Endothelial cell of umbilical vein (primary cell): ENCODE measurements around the gene UGT1A7. TPM values are rescaled to one million over a fixed set of nuclear protein-coding genes. Genes with fewer than 3 reads are reported as not detected.

Source experiments
- BruUV-seq: library from RNA; stranded (reverse); fragments of 400-500 nt; replicated peaks from 2 replicates; lab custom pipeline; 2021; lab: Mats Ljungman, UMichigan
- CTCF ChIA-PET: fragments of 300-600, 350-600 bp; sonication (Branson Sonifier 250); formaldehyde crosslinking; loops from one replicate; lab custom pipeline; 2021; ENCODE audit warnings: antibody characterized with exemption, inconsistent platforms; lab: Charles Lee
- POLR2A ChIA-PET: fragments of 300-600, 350-600 bp; sonication (Branson Sonifier 250); formaldehyde crosslinking; loops from one replicate; lab custom pipeline; 2021; ENCODE audit warnings: antibody characterized with exemption, inconsistent platforms; lab: Charles Lee
- DNase-seq: peaks from one replicate; pipeline ENCODE4 v3.0.0-alpha.2; 2011; ENCODE audit warnings: low read depth, low spot score
- FAIRE-seq: peaks from 2 replicates; lab custom pipeline; 2011; peaks lifted over from hg19 to GRCh38; lab: Jason Lieb, UNC
- H2AFZ ChIP-seq: 2 replicates; pipeline ENCODE4 v1.6.0; 2012; ENCODE audit warnings: low read depth, low read length, control low read depth, inconsistent platforms
- H3K27ac ChIP-seq: 2 replicates; pipeline ENCODE4 v1.5.1; 2011; ENCODE audit warnings: low read depth, mild to moderate bottlenecking, control low read depth, low read length, moderate library complexity; ENCODE audit not compliant: insufficient read depth
- H3K27me3 ChIP-seq, 2 experiments: 2 replicates each; pipeline versions ENCODE4 v1.6.0 to v1.6.1; 2011; ENCODE audit warnings: low read length in 2 of 2, mixed read lengths in 1 of 2; ENCODE audit not compliant: control insufficient read depth in 2 of 2, insufficient read depth in 2 of 2
- H3K36me3 ChIP-seq, 2 experiments: 2 replicates in 1 of 2; 3 replicates in 1 of 2; pipeline ENCODE4 v1.5.1; 2011; ENCODE audit warnings: low read length in 2 of 2, mild to moderate bottlenecking in 1 of 2, moderate library complexity in 1 of 2; ENCODE audit not compliant: control insufficient read depth in 2 of 2, insufficient read depth in 2 of 2; ENCODE audit errors: extremely low read depth in 1 of 2
- H3K4me1 ChIP-seq: 3 replicates; pipeline ENCODE4 v1.5.1; 2011; ENCODE audit warnings: mild to moderate bottlenecking, low read length; ENCODE audit not compliant: control insufficient read depth, insufficient read depth; ENCODE audit errors: extremely low read depth
- H3K4me2 ChIP-seq: 2 replicates; pipeline ENCODE4 v1.6.1; 2011; ENCODE audit warnings: low read length, control low read depth, mixed read lengths; ENCODE audit not compliant: insufficient read depth
- H3K4me3 ChIP-seq, 3 experiments: fragments of 200-600 bp in 1 of 3; sonication (generic), shearing (Covaris generic) in 1 of 3; replicated peaks in 1 of 3; 2 replicates each; pipeline ENCODE4 v1.5.1; 2011 to 2016; ENCODE audit warnings: control low read depth in 3 of 3, low read length in 3 of 3, mild to moderate bottlenecking in 2 of 3, inconsistent platforms in 1 of 3, low read depth in 1 of 3, moderate library complexity in 1 of 3; ENCODE audit not compliant: insufficient read depth in 1 of 3
- H3K79me2 ChIP-seq: 2 replicates; pipeline ENCODE4 v1.6.0; 2012; ENCODE audit warnings: low read length, inconsistent platforms; ENCODE audit not compliant: control insufficient read depth, insufficient read depth
- H3K9ac ChIP-seq: replicated peaks from 2 replicates; pipeline ENCODE3; 2011; ENCODE audit warnings: low read length, control low read depth; ENCODE audit not compliant: insufficient read depth; ENCODE audit errors: extremely low read depth
- H3K9me1 ChIP-seq: replicated peaks from 3 replicates; pipeline ENCODE4 v1.6.0; 2011; ENCODE audit warnings: mild to moderate bottlenecking, low read length; ENCODE audit not compliant: control insufficient read depth, insufficient read depth; ENCODE audit errors: extremely low read depth
- H3K9me3 ChIP-seq: replicated peaks from 2 replicates; pipeline ENCODE4 v1.5.1; 2012; ENCODE audit warnings: low read length, inconsistent platforms; ENCODE audit not compliant: control insufficient read depth, insufficient read depth
- H4K20me1 ChIP-seq: replicated peaks from 2 replicates; pipeline ENCODE3; 2011; ENCODE audit warnings: mild to moderate bottlenecking, low read length; ENCODE audit not compliant: control insufficient read depth, insufficient read depth; ENCODE audit errors: extremely low read depth
- EZH2 ChIP-seq: IDR thresholded peaks from 2 replicates; pipeline ENCODE4 v1.6.1; 2012; ENCODE audit warnings: borderline replicate concordance, low read depth, mild to moderate bottlenecking, moderate library complexity, low read length, inconsistent platforms; ENCODE audit not compliant: severe bottlenecking
- FOS ChIP-seq: IDR thresholded peaks from 2 replicates; pipeline ENCODE4 v1.6.1; 2011; ENCODE audit warnings: mild to moderate bottlenecking, low read length, moderate library complexity, borderline replicate concordance; ENCODE audit not compliant: insufficient read depth
- GATA2 ChIP-seq: IDR thresholded peaks from 2 replicates; pipeline ENCODE4 v1.7.0; 2011; ENCODE audit warnings: low read depth, mild to moderate bottlenecking, moderate library complexity, mixed read lengths, low read length; ENCODE audit not compliant: insufficient read length, insufficient read depth
- JUN ChIP-seq: IDR thresholded peaks from 2 replicates; pipeline ENCODE4 v1.6.1; 2011; ENCODE audit warnings: borderline replicate concordance, low read depth; ENCODE audit not compliant: insufficient read length, insufficient read depth
- MYC ChIP-seq: IDR thresholded peaks from one replicate; pipeline ENCODE4 v1.6.1; 2011; ENCODE audit warnings: mild to moderate bottlenecking, low read depth, low read length
- POLR2A ChIP-seq: IDR thresholded peaks from 2 replicates; pipeline ENCODE4 v1.6.1; 2012; ENCODE audit warnings: low read depth, mild to moderate bottlenecking, control low read depth, low read length
- POLR2AphosphoS5 ChIP-seq: IDR thresholded peaks from 2 replicates; pipeline ENCODE4 v1.6.1; 2012; ENCODE audit warnings: low read depth, mild to moderate bottlenecking, control low read depth, low read length, moderate library complexity; ENCODE audit not compliant: insufficient read depth
- dilution Hi-C: fragments of 300-500 bp; cut with MboI; formaldehyde crosslinking; loops from one replicate; pipeline ENCODE4 v1.15.0; 2019; ENCODE audit warnings: low sequenced_read_pairs; ENCODE audit not compliant: extremely low pct_ligation_motif_present
- intact Hi-C: fragments of 100-400 bp; cut with micrococcal nuclease; formaldehyde crosslinking; loops from one replicate; pipeline ENCODE4 v1.10.0; 2022
- polyA plus RNA-seq, 4 experiments: library from polyadenylated mRNA; depleted of rRNA in 3 of 4; stranded (reverse) in 3 of 4; unstranded in 1 of 4; fragments of >200 nt; gene quantifications; 2 replicates each; pipeline versions ENCODE4 v1.2.1 to v1.2.3, GENCODE V29; 2011 to 2012; ENCODE audit warnings: missing spikeins in 1 of 4
- total RNA-seq: library from RNA; stranded (reverse); gene quantifications from 2 replicates; pipeline ENCODE4 v1.2.3, GENCODE V29; 2021
- TF ChIP-seq, protein P1 (sequence below), 2 donors: IDR thresholded peaks; 1 replicate in 1 of 2; 2 replicates in 1 of 2; pipeline ENCODE4 v1.5.1; 2011; ENCODE audit warnings: low read length in 2 of 2, mild to moderate bottlenecking in 2 of 2, moderate library complexity in 2 of 2, control low read depth in 1 of 2, inconsistent platforms in 1 of 2, low read depth in 1 of 2; ENCODE audit not compliant: insufficient read depth in 1 of 2; ENCODE audit errors: extremely low read depth in 1 of 2
- TF ChIP-seq, protein P2 (sequence below): IDR thresholded peaks from 2 replicates; pipeline ENCODE4 v1.6.1; 2011; ENCODE audit not compliant: insufficient read depth, insufficient read length

Gene UGT1A7
- total and polyA plus RNA-seq, 2 donors (not counting 3 experiments of a cell fraction or from before 2014, with no cell fraction given) = not detected

DNA sequence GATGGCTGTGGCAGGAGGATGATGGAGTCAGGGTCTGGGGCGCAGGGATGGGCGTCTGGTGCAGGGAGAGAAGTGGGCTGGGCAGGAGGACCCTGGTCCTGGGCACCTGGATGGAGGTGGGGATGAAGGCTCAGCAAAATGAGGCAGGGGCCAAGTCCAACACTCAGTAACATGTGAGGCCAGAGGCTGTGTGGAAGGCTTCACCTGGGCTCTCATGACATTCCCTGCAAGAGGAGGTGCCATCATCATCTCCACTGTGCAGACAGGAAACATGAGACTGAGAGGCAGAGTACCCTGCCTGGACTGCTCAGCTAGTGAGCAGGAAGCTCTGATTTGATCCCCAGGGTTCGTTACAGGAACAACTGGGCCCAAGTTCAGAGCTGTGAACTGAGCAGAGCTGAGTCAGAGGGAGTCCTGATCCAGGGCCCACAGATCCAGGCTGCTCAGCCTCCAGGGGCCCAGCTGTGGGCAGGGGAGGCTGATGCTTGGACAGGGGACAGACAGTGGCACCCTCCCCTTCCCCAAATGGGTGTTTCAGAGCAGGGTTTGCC lies 135.7 kb downstream of the UGT1A7 start:
- H3K27ac ChIP-seq = no peak overlapping the region
- no peak overlapping the region for H3K9ac ChIP-seq
- ChIA-PET POLR2A (no interaction called here), CTCF (no interaction called here)
- intact Hi-C loops (no loop called here), dilution Hi-C loops (no loop called here)
- H3K4me2 ChIP-seq = no peak overlapping the region
- no peak for FAIRE-seq
- H3K79me2 ChIP-seq = no peaks in the 10 kb centered on the region
- no peak overlapping the region for H3K4me3 ChIP-seq
- H3K9me3 ChIP-seq = no peaks in the 10 kb centered on the region
- H2AFZ ChIP-seq = no peak overlapping the region
- no peaks in the 10 kb centered on the region for H3K36me3 ChIP-seq
- H3K4me1 ChIP-seq = no peaks in the 10 kb centered on the region
- no peaks in the 10 kb centered on the region for H3K27me3 ChIP-seq
- no peak for DNase-seq
- no peaks in the 10 kb centered on the region for H4K20me1 ChIP-seq
- TF ChIP-seq, protein P1, sequence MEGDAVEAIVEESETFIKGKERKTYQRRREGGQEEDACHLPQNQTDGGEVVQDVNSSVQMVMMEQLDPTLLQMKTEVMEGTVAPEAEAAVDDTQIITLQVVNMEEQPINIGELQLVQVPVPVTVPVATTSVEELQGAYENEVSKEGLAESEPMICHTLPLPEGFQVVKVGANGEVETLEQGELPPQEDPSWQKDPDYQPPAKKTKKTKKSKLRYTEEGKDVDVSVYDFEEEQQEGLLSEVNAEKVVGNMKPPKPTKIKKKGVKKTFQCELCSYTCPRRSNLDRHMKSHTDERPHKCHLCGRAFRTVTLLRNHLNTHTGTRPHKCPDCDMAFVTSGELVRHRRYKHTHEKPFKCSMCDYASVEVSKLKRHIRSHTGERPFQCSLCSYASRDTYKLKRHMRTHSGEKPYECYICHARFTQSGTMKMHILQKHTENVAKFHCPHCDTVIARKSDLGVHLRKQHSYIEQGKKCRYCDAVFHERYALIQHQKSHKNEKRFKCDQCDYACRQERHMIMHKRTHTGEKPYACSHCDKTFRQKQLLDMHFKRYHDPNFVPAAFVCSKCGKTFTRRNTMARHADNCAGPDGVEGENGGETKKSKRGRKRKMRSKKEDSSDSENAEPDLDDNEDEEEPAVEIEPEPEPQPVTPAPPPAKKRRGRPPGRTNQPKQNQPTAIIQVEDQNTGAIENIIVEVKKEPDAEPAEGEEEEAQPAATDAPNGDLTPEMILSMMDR (IDR thresholded peaks at IDR 0.05; ENCODE audit: extremely low read depth in 1 of 2, insufficient read depth in 1 of 2, low read depth in 1 of 2, low read length in 2 of 2) = no peak
- TF ChIP-seq GATA2 (no peak), JUN (no peak), FOS (no peak), MYC (no peak), POLR2A (no peak), POLR2AphosphoS5 (no peak), EZH2 (no peak)
- TF ChIP-seq, protein P2, sequence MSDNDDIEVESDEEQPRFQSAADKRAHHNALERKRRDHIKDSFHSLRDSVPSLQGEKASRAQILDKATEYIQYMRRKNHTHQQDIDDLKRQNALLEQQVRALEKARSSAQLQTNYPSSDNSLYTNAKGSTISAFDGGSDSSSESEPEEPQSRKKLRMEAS = no peak
- no TSS peak for BruUV-seq
- H3K9me1 ChIP-seq = no peaks in the 10 kb centered on the region
